Measurements from ENCODE around the gene ANKMY1.

DNA sequence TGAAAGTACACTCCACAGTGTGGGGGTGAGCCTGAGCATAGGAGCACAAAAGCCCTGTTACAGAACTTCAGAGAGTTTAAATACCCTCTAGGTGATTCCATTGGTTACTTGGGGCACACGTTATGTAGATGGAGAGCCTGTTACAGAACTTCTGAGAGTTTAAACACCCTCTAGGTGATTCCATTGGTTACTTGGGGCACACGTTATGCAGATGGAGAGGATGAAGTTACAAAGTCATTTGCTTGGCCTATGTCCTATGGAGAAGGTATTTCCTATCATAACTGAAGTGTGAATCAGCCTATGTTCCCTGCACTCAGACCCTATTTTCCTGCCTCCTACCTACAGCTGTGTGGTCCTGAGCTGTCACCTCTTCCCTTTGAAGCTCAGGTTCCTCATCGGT, 25.0 kb upstream of the ANKMY1 start:
- TF ChIP-seq, protein P1, sequence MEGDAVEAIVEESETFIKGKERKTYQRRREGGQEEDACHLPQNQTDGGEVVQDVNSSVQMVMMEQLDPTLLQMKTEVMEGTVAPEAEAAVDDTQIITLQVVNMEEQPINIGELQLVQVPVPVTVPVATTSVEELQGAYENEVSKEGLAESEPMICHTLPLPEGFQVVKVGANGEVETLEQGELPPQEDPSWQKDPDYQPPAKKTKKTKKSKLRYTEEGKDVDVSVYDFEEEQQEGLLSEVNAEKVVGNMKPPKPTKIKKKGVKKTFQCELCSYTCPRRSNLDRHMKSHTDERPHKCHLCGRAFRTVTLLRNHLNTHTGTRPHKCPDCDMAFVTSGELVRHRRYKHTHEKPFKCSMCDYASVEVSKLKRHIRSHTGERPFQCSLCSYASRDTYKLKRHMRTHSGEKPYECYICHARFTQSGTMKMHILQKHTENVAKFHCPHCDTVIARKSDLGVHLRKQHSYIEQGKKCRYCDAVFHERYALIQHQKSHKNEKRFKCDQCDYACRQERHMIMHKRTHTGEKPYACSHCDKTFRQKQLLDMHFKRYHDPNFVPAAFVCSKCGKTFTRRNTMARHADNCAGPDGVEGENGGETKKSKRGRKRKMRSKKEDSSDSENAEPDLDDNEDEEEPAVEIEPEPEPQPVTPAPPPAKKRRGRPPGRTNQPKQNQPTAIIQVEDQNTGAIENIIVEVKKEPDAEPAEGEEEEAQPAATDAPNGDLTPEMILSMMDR (IDR thresholded peaks at IDR 0.05): no peak
- no peak for TF ChIP-seq EP300 (IDR thresholded peaks at IDR 0.05)
- no peak for TF ChIP-seq POLR2A (IDR thresholded peaks at IDR 0.05)
- no peak for TF ChIP-seq POLR2AphosphoS5 (IDR thresholded peaks at IDR 0.05)

Data from stomach (tissue), 4 donors.